Keratinocyte (primary cell): Measurements from ENCODE around the gene RNASE3.

Experiments
- CTCF ChIP-seq, 3 experiments: IDR thresholded peaks in 1 of 3; conservative IDR thresholded peaks in 1 of 3; optimal IDR thresholded peaks in 1 of 3; 2 replicates in 2 of 3; 3 replicates in 1 of 3; pipeline versions ENCODE3 to v1.5.1; 2011; ENCODE audit warnings: low read length in 3 of 3, mild to moderate bottlenecking in 3 of 3, moderate library complexity in 2 of 3, control low read depth in 1 of 3, inconsistent platforms in 1 of 3; ENCODE audit not compliant: insufficient read depth in 2 of 3; ENCODE audit errors: extremely low read depth in 1 of 3
- EZH2 ChIP-seq: IDR thresholded peaks from one replicate; pipeline ENCODE4 v1.6.1; 2012; ENCODE audit warnings: inconsistent platforms, mild to moderate bottlenecking, low read length, moderate library complexity

- TF ChIP-seq CTCF (optimal IDR thresholded peaks at IDR 0.05 in 1 of 3, IDR thresholded peaks at IDR 0.05 in 1 of 3, conservative IDR thresholded peaks at IDR 0.05 in 1 of 3; ENCODE audit: extremely low read depth in 1 of 3, insufficient read depth in 2 of 3, low read length in 3 of 3) (no peak), EZH2 (no peak)
Measured at GRCh38 chr14:20878695-20879094, 12.5 kb upstream of the RNASE3 start.
